Hepatocyte (in vitro differentiated cells): Measurements from ENCODE around the gene ANKEF1.

Experiments
- EZH2 ChIP-seq: fragments of 200-600 bp; sonication (generic); IDR thresholded peaks from 2 replicates; pipeline ENCODE4 v1.6.1; 2016; ENCODE audit warnings: antibody characterized with exemption, mild to moderate bottlenecking, borderline replicate concordance
- EZH2phosphoT487 ChIP-seq: fragments of 200-600 bp; sonication (generic); IDR thresholded peaks from one replicate; pipeline ENCODE4 v1.6.1; 2018; ENCODE audit warnings: antibody characterized with exemption, mild to moderate bottlenecking, low read depth, moderate library complexity; ENCODE audit not compliant: unreplicated experiment, severe bottlenecking
- TF ChIP-seq, protein P1 (sequence below): fragments of 200-600 bp; sonication (generic); IDR thresholded peaks from 2 replicates; pipeline ENCODE4 v1.5.1; 2016; ENCODE audit warnings: antibody characterized with exemption, mild to moderate bottlenecking; ENCODE audit not compliant: poor library complexity

GRCh38 chr20:10078403-10078802 lies 43.6 kb downstream of the ANKEF1 start:
- TF ChIP-seq, protein P1, sequence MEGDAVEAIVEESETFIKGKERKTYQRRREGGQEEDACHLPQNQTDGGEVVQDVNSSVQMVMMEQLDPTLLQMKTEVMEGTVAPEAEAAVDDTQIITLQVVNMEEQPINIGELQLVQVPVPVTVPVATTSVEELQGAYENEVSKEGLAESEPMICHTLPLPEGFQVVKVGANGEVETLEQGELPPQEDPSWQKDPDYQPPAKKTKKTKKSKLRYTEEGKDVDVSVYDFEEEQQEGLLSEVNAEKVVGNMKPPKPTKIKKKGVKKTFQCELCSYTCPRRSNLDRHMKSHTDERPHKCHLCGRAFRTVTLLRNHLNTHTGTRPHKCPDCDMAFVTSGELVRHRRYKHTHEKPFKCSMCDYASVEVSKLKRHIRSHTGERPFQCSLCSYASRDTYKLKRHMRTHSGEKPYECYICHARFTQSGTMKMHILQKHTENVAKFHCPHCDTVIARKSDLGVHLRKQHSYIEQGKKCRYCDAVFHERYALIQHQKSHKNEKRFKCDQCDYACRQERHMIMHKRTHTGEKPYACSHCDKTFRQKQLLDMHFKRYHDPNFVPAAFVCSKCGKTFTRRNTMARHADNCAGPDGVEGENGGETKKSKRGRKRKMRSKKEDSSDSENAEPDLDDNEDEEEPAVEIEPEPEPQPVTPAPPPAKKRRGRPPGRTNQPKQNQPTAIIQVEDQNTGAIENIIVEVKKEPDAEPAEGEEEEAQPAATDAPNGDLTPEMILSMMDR = no peak
- TF ChIP-seq EZH2 (no peak), EZH2phosphoT487 (no peak)
